GM21515 (cell line): ENCODE results near the gene HEMK1.

Experiments
- ATAC-seq: cut with Tn5 transposase; IDR thresholded peaks from one replicate; pipeline ENCODE4 v1.9.1; 2021; ENCODE audit not compliant: unreplicated experiment

Gene HEMK1

GRCh38 chr3:50612234-50612882 lies 43.0 kb downstream of the HEMK1 start:
- ATAC-seq, result peak; percentile 6

GRCh38 chr3:50612970-50613846 lies 43.9 kb downstream of the HEMK1 start:
- no peak for ATAC-seq

- ATAC-seq, result no peak
Measured at GRCh38 chr3:50615190-50615589, 45.9 kb downstream of the HEMK1 start.

- ATAC-seq, result peak; percentile 35
Measured at GRCh38 chr3:50616003-50616769, 46.9 kb downstream of the HEMK1 start.

- peak; percentile 73 for ATAC-seq
Measured at GRCh38 chr3:50616770-50617095, 47.4 kb downstream of the HEMK1 start.

- peak; percentile 10 for ATAC-seq
Measured at GRCh38 chr3:50617096-50617791, 47.9 kb downstream of the HEMK1 start, which contains the start of gene MAPKAPK3. MAPKAPK3 (plus strand) TSS chr3:50617151; CDS start chr3:50617566, 415 bp downstream.

- no peak for ATAC-seq
Measured at GRCh38 chr3:50617911-50618481, 48.7 kb downstream of the HEMK1 start.

- ATAC-seq, result no peak
Measured at GRCh38 chr3:50620420-50620819, 51.1 kb downstream of the HEMK1 start.

GRCh38 chr3:50620820-50621219 lies 51.5 kb downstream of the HEMK1 start:
- ATAC-seq, result no peak

- no peak for ATAC-seq
Measured at GRCh38 chr3:50622881-50623280, 53.6 kb downstream of the HEMK1 start.

GRCh38 chr3:50623840-50624474 lies 54.6 kb downstream of the HEMK1 start:
- ATAC-seq, result no peak

GRCh38 chr3:50624634-50625033 lies 55.3 kb downstream of the HEMK1 start:
- no peak for ATAC-seq

- ATAC-seq, result no peak
Measured at GRCh38 chr3:50625231-50626182, 56.2 kb downstream of the HEMK1 start.

GRCh38 chr3:50626401-50626800 lies 57.1 kb downstream of the HEMK1 start:
- ATAC-seq, result no peak

GRCh38 chr3:50627407-50628051 lies 58.2 kb downstream of the HEMK1 start:
- ATAC-seq, result no peak

- no peak for ATAC-seq
Measured at GRCh38 chr3:50628601-50629000, 59.3 kb downstream of the HEMK1 start.

GRCh38 chr3:50630394-50630793 lies 61.1 kb downstream of the HEMK1 start:
- ATAC-seq, result no peak

- no peak for ATAC-seq
Measured at GRCh38 chr3:50630877-50631276, 61.6 kb downstream of the HEMK1 start.

- ATAC-seq, result no peak
Measured at GRCh38 chr3:50632450-50632849, 63.1 kb downstream of the HEMK1 start.
